Measurements from ENCODE around the gene KLHL1.
"Not testable (repeated sequence)": the region's sequence is repeated elsewhere in the genome, so short reads cannot be mapped to it uniquely, and the experiment has no call there.

KLHL1 gene

GRCh38 chr13:70108356-70109105, at the start of gene KLHL1:
Gene KLHL1, minus strand, starts transcription at chr13:70108452. Its CDS starts 753 bp downstream, at chr13:70107699.
- DNase-seq (ENCODE audit: low read depth, low spot score), result no peak

- not testable (repeated sequence) for DNase-seq (ENCODE audit: low read depth, low spot score)
Observed at GRCh38 chr13:70142658-70143057, 34.4 kb upstream of the KLHL1 start.

GRCh38 chr13:70128098-70128497, 19.8 kb upstream of the KLHL1 start:
- no peak for DNase-seq (ENCODE audit: low read depth, low spot score)

- no peak for DNase-seq (ENCODE audit: low read depth, low spot score)
Observed at GRCh38 chr13:70125693-70126092, 17.4 kb upstream of the KLHL1 start.

GRCh38 chr13:70117338-70117905, 9.2 kb upstream of the KLHL1 start:
- DNase-seq (ENCODE audit: low read depth, low spot score), result no peak

GRCh38 chr13:70107498-70108281, 562 bp downstream of the KLHL1 start, which contains the start of gene ATXN8OS:
Gene ATXN8OS, plus strand, starts transcription at chr13:70107826.
- DNase-seq (ENCODE audit: low read depth, low spot score), result no peak

DNA sequence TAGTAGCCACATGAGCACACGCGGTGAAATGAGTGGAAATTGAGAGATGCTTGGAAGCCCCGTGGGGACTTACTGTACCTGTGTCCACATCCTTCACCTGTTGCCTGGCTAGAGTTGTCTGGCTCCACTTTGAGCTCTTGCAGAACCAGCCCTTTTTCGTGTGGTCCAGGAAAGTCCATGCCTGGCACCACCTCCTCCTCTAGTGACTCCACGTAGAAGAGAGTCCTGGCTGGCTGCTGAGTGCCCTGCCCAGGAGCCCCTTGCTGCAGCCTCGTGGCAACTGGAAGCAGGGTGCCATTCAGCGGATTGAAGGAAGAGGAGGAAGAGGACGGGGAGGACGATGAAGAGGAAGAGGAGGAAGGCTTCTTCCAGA, 1.1 kb downstream of the KLHL1 start:
- no peak for DNase-seq (ENCODE audit: low read depth, low spot score)

DNA sequence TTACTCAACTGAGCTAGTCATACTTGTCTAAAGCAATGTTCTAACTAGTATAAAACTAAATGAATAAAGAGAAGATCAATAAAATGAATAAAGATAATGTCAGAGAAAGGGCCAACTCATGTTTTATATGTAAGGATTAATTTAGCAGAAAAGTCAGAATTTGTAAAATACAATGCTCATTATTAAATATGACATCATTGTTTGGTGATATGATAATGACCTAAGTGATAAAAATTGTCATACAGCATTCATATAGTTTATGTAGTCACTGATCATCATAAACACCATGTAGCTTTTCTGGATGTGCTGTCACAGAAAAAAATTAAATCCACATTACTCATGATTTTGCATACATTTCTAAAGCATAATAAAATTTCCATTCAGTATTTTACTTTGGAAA, 3.8 kb downstream of the KLHL1 start:
- no peak for DNase-seq (ENCODE audit: low read depth, low spot score)

DNA sequence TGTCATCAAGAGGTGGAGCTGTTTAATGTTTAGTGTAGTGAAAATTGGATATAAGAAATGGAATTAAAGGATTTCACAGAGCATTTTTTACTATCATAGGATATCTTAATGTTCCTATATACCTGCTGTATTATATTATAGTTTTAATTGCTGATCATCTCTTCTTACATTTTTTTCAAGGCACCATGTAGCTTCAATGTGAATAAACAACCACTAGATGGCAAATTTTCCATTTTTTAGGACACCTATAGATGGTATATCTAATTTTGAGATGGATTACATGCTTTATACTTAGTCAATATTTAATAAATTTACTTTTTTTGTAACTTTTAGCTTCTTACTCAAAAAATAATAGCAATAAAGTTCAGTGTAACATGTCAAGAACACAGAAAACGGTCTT, 9.6 kb downstream of the KLHL1 start:
- DNase-seq (ENCODE audit: low read depth, low spot score), result no peak

DNA sequence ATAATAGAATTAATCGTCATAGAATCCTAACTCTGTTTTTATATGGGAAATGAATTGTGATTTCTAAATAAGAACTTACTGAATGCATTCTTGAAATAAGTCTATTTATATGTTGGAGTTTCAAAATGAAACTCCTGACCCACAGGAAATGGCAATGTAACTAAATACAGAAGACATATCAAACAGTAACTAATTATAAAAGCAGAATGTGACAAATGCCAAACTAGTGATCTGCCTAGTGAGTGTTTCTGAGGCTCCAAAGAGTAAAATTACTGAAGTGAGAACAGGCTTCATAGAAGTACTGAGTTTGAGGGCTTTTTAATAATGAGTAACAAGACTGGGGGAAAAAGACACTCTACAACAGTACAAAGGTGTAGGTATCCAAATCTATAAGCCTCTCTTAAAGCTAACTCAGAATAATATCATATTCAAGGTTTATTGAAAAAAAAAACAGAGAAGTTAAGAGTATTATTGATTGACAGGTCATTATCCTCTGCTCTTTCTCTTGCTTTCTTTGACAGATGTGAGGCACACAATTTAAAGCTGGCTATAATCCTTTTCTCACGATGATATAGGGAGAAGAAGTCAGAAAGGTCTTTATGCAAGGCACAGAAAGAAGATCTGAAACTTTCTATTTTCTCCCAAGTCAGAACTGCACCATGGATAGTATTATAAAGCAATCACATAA, 18.1 kb downstream of the KLHL1 start:
- DNase-seq (ENCODE audit: low read depth, low spot score), result no peak

- DNase-seq (ENCODE audit: low read depth, low spot score), result no peak
Observed at GRCh38 chr13:70088926-70089325, 19.3 kb downstream of the KLHL1 start.

DNA sequence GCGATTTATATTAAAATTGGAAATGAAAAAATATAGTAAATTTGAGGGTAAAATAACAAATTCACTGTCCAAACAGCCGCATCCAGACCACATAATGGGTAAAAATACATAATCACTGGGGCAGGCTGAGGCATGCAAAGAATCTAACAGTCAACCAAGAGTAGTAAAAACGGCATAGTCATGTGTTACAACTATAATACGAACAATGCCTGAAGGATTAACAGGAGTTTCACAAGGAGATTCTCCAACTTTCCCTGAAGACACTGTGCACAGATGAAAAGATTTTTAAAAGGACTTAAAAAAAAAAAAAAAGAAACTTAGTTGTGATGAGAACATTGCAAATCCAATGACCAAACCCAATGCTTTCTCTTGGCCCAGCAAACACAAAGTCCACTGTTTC, 21.0 kb downstream of the KLHL1 start:
- no peak for DNase-seq (ENCODE audit: low read depth, low spot score)

DNA sequence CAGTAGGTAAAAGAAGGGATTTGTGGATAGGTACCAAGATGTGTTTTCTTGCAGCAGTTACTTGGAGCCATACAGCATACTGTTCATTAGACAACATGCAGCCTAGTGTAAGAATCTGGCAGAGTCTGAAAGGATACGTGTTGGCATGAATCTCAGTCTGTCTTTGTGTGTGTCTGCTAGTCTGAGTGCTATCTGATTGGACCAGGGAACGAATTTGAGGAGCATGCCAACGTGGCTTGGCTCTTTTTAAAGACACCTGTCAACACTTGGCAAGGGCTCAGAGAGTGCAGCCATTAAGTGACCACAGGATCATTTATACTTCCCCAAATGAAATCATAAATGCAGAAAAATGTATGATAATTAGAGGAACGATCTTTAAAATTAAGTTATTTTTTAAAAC, 28.2 kb downstream of the KLHL1 start:
- DNase-seq (ENCODE audit: low read depth, low spot score), result no peak

DNA sequence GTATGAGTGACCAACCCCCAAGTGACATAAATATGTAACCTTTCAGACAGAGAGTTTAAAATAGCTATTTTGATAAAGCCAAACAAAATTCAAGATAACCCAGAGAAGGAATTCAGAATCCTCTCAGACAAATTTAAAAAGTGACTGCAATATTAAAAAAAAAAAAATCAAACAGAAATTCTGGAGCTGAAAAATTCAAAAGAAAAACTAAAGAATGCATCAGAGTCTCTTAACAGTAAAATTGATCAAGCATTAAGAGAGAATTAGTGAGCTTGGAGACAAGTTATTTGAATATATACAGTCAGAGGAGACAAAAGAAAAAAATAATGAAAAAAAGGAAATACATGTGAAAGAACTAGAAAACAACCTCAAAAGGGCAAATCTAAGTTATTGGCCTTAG, 53.7 kb downstream of the KLHL1 start:
- no peak for DNase-seq (ENCODE audit: low read depth, low spot score)

- no peak for DNase-seq (ENCODE audit: low read depth, low spot score)
Observed at GRCh38 chr13:70051531-70051930, 56.7 kb downstream of the KLHL1 start.

GRCh38 chr13:70043685-70044084, 64.6 kb downstream of the KLHL1 start:
- no peak for DNase-seq (ENCODE audit: low read depth, low spot score)

- no peak for DNase-seq (ENCODE audit: low read depth, low spot score)
Observed at GRCh38 chr13:70042193-70042592, 66.1 kb downstream of the KLHL1 start.

- DNase-seq (ENCODE audit: low read depth, low spot score), result no peak
Observed at GRCh38 chr13:70034286-70034685, 74.0 kb downstream of the KLHL1 start.

DNA sequence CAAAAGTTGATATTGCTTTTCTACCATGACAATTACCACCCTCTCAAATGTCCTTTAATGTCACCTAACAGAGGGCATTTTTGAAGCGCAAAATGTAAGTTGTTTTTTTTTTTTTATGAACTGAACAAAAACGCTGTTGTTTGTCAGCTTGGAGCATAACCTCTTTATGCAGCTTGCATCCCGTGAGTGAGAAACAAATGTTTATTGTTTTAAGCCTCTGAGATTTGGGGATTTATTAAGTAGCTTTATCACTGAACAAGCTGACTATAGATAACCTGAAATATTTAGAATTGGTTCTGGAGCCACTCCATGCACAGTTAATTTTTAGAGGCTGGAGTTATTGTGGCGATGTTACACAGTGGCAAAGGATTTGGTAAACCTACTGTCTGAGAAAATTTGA, 80.7 kb downstream of the KLHL1 start:
- DNase-seq (ENCODE audit: low read depth, low spot score), result no peak

- no peak for DNase-seq (ENCODE audit: low read depth, low spot score)
Observed at GRCh38 chr13:70023516-70023915, 84.7 kb downstream of the KLHL1 start.

- DNase-seq (ENCODE audit: low read depth, low spot score), result no peak
Observed at GRCh38 chr13:70022646-70023045, 85.6 kb downstream of the KLHL1 start.

DNA sequence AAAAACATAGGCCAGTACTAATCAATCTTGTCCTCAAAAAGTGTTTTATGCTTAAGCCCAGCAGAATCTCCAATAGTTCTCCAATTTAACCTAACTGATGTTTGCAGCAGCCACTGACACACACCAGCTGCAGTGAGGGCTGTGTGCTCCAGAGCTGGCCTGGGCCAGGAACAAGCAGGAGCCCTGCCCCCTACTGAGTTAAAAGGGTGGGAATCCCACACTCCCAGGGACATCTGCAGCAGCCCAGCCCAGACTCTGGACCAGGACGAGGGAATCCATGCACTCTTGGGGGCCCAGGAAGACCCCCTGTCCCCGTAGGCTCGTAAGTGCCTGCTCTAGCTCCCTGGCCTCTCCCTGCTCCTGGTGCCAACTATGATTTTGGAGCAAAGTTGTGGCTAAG, 92.1 kb downstream of the KLHL1 start:
- DNase-seq (ENCODE audit: low read depth, low spot score), result no peak

Measured in iPS DF 19.7 (cell line).